H9 (cell line): ENCODE data around the gene VPS26B. TPM values are rescaled to one million over a fixed set of nuclear protein-coding genes. Genes with fewer than 3 reads are reported as not detected.

Source experiments
- DNase-seq: peaks from one replicate; pipeline ENCODE4 v3.0.0-alpha.2; 2017
- H2AFZ ChIP-seq: one replicate; pipeline ENCODE4 v1.6.1; 2013; ENCODE audit warnings: mild to moderate bottlenecking, low read length, control low read depth, moderate library complexity
- H2AK5ac ChIP-seq: 2 replicates; pipeline ENCODE4 v1.6.1; 2013; ENCODE audit warnings: low read length, control low read depth, mixed read lengths; ENCODE audit not compliant: insufficient read length
- H2BK120ac ChIP-seq: one replicate; pipeline ENCODE4 v1.6.1; 2013; ENCODE audit warnings: low read depth, mild to moderate bottlenecking, low read length, control low read depth, inconsistent platforms; ENCODE audit not compliant: poor library complexity, severe bottlenecking
- H2BK12ac ChIP-seq: 2 replicates; pipeline ENCODE4 v1.6.1; 2013; ENCODE audit warnings: low read length, control low read depth, mixed read lengths, low read depth; ENCODE audit not compliant: insufficient read length
- H2BK15ac ChIP-seq: 2 replicates; pipeline ENCODE4 v1.6.1; 2013; ENCODE audit warnings: low read depth, low read length, control low read depth
- H2BK20ac ChIP-seq: one replicate; pipeline ENCODE4 v1.6.1; 2013; ENCODE audit warnings: low read depth, mild to moderate bottlenecking, low read length, control low read depth, inconsistent platforms; ENCODE audit not compliant: poor library complexity, severe bottlenecking
- H2BK5ac ChIP-seq: 2 replicates; pipeline ENCODE4 v1.6.1; 2013; ENCODE audit warnings: low read length, control low read depth, mixed read lengths; ENCODE audit not compliant: insufficient read length
- H3K14ac ChIP-seq: 2 replicates; pipeline ENCODE4 v1.6.1; 2013; ENCODE audit warnings: low read length, control low read depth; ENCODE audit not compliant: insufficient read depth
- H3K18ac ChIP-seq: 2 replicates; pipeline ENCODE4 v1.6.1; 2013; ENCODE audit warnings: low read depth, mild to moderate bottlenecking, mixed read lengths, low read length, control low read depth; ENCODE audit not compliant: insufficient read length
- H3K23ac ChIP-seq: 2 replicates; pipeline ENCODE4 v1.6.1; 2013; ENCODE audit warnings: low read length, control low read depth, mixed read lengths, low read depth; ENCODE audit not compliant: insufficient read length
- H3K23me2 ChIP-seq: 2 replicates; pipeline ENCODE4 v1.6.1; 2013; ENCODE audit warnings: low read depth, mild to moderate bottlenecking, mixed read lengths, low read length, control low read depth; ENCODE audit not compliant: insufficient read length, poor library complexity, severe bottlenecking
- H3K27ac ChIP-seq: 2 replicates; pipeline ENCODE4 v1.5.1; 2013; ENCODE audit warnings: low read length, control low read depth, mixed read lengths, low read depth; ENCODE audit not compliant: insufficient read length
- H3K27me3 ChIP-seq: 2 replicates; pipeline ENCODE4 v1.6.1; 2013; ENCODE audit warnings: low read length, control low read depth, inconsistent platforms; ENCODE audit not compliant: insufficient read depth
- H3K4ac ChIP-seq: 2 replicates; pipeline ENCODE4 v1.6.1; 2013; ENCODE audit warnings: low read depth, mild to moderate bottlenecking, control low read depth, inconsistent platforms, low read length, moderate library complexity
- H3K4me1 ChIP-seq: 2 replicates; pipeline ENCODE4 v1.6.1; 2013; ENCODE audit warnings: low read length, control low read depth, inconsistent platforms; ENCODE audit not compliant: insufficient read depth
- H3K4me2 ChIP-seq: 2 replicates; pipeline ENCODE4 v1.6.1; 2013; ENCODE audit warnings: low read length, control low read depth, mixed read lengths; ENCODE audit not compliant: insufficient read length, insufficient read depth
- H3K56ac ChIP-seq: 2 replicates; pipeline ENCODE4 v1.6.1; 2013; ENCODE audit warnings: low read depth, mild to moderate bottlenecking, mixed read lengths, low read length, control low read depth; ENCODE audit not compliant: insufficient read length
- H3K79me1 ChIP-seq: 2 replicates; pipeline ENCODE4 v1.6.1; 2013; ENCODE audit warnings: low read depth, mild to moderate bottlenecking, moderate library complexity, low read length, control low read depth, inconsistent platforms; ENCODE audit not compliant: insufficient read depth, poor library complexity, severe bottlenecking
- H3K79me2 ChIP-seq: 2 replicates; pipeline ENCODE4 v1.6.1; 2013; ENCODE audit warnings: low read length, control low read depth, inconsistent platforms; ENCODE audit not compliant: insufficient read depth
- H3K9ac ChIP-seq: 2 replicates; pipeline ENCODE4 v1.6.1; 2013; ENCODE audit warnings: low read length, control low read depth, mixed read lengths; ENCODE audit not compliant: insufficient read length; ENCODE audit errors: extremely low read depth
- H3K9me3 ChIP-seq: one replicate; pipeline ENCODE4 v1.6.1; 2013; ENCODE audit warnings: low read depth, low read length, inconsistent platforms; ENCODE audit not compliant: control insufficient read depth
- H3T11ph ChIP-seq: one replicate; pipeline ENCODE4 v1.6.1; 2013; ENCODE audit warnings: mild to moderate bottlenecking, low read length, control low read depth, inconsistent platforms
- H4K20me1 ChIP-seq: one replicate; pipeline ENCODE4 v1.6.1; 2013; ENCODE audit not compliant: control insufficient read depth, insufficient read length, insufficient read depth
- H4K5ac ChIP-seq: 2 replicates; pipeline ENCODE4 v1.6.1; 2013; ENCODE audit warnings: low read depth, mild to moderate bottlenecking, mixed read lengths, low read length, control low read depth; ENCODE audit not compliant: insufficient read length
- H4K8ac ChIP-seq: replicated peaks from 2 replicates; pipeline ENCODE4 v1.6.1; 2013; ENCODE audit warnings: low read length, control low read depth, mixed read lengths, low read depth; ENCODE audit not compliant: insufficient read length
- H4K91ac ChIP-seq: 2 replicates; pipeline ENCODE4 v1.6.1; 2013; ENCODE audit warnings: low read depth, mild to moderate bottlenecking, moderate library complexity, mixed read lengths, low read length, control low read depth; ENCODE audit not compliant: insufficient read length
- H3K27ac Mint-ChIP-seq, 3 experiments: 2 replicates in 2 of 3; 3 replicates in 1 of 3; pipeline ENCODE4 v1.8.0; 2020 to 2021; ENCODE audit warnings: mixed read lengths in 3 of 3, mild to moderate bottlenecking in 1 of 3, moderate library complexity in 1 of 3
- H3K27me3 Mint-ChIP-seq: 2 replicates; pipeline ENCODE4 v1.8.0; 2021; ENCODE audit warnings: low read depth, mild to moderate bottlenecking, moderate library complexity, mixed read lengths
- H3K36me3 Mint-ChIP-seq, 3 experiments: 2 replicates in 2 of 3; 3 replicates in 1 of 3; pipeline ENCODE4 v1.8.0; 2020 to 2021; ENCODE audit warnings: low read depth in 3 of 3, mixed read lengths in 3 of 3; ENCODE audit not compliant: insufficient read depth in 1 of 3
- H3K4me1 Mint-ChIP-seq, 2 experiments: 2 replicates each; pipeline ENCODE4 v1.8.0; 2020; ENCODE audit warnings: mixed read lengths in 2 of 2
- H3K4me3 Mint-ChIP-seq, 2 experiments: 2 replicates in 1 of 2; 3 replicates in 1 of 2; pipeline ENCODE4 v1.8.0; 2020 to 2021; ENCODE audit warnings: mild to moderate bottlenecking in 2 of 2, mixed read lengths in 2 of 2, moderate library complexity in 1 of 2
- H3K9me3 Mint-ChIP-seq, 2 experiments: 2 replicates in 1 of 2; 3 replicates in 1 of 2; pipeline ENCODE4 v1.8.0; 2020; ENCODE audit warnings: mild to moderate bottlenecking in 2 of 2, mixed read lengths in 2 of 2, moderate library complexity in 1 of 2
- WGBS: extraction: QIAGEN DNeasy Blood & Tissue Kit; methylation state at CpG from one replicate; pipeline ENCODE4 v1.1.7; 2013; ENCODE audit warnings: missing lambda C conversion rate, low lambda C conversion rate, mixed read lengths; ENCODE audit not compliant: insufficient read length; ENCODE audit errors: extremely low coverage; 5-methylcytosine and 5-hydroxymethylcytosine counted together
- total RNA-seq: library from RNA; stranded (reverse); gene quantifications from 2 replicates; pipeline ENCODE4 v1.2.1, GENCODE V29; 2021
- TF ChIP-seq, protein P1 (sequence below): fragments of 200-600 bp; sonication (generic); conservative IDR thresholded peaks from 3 replicates; pipeline ENCODE4 v1.8.0; 2021; ENCODE audit warnings: antibody characterized with exemption, mild to moderate bottlenecking

VPS26B gene
- total RNA-seq, 1 experiment from 2014 or later: 27.5 TPM

DNA sequence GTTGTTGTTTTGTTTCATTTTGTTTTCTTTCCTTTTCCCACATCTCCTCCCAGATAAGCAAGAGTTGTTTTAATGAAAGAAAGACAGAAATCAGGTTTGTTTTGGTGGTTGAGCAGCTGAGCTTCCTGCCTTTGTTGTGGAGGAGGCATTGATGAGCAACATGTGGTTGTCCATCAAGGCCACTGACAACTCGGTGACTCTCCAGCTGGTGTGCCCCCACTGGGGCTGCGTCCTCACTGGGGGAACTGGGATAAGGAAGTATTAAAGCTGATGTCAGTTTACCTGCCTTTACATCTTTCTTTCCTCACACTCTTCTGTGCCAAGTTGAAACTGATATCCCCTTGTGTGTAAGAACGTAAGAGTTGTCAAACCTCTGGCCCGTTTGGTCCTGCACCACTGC is 5.9 kb downstream of the VPS26B start:
- Histone ChIP-seq H2BK5ac (no peak overlapping the region), H3K79me1 (no peaks in the 10 kb centered on the region), H3K4ac (no peak overlapping the region), H3K23me2 (peaks cover 4% of the 10 kb centered on the region), H4K5ac (no peak overlapping the region), H4K8ac (no peak overlapping the region), H3K23ac (no peak overlapping the region), H4K20me1 (no peaks in the 10 kb centered on the region), H2BK20ac (no peak overlapping the region), H2BK120ac (no peak overlapping the region), H3K27ac (no peak overlapping the region), H2AK5ac (no peak overlapping the region), H3K4me1 (no peaks in the 10 kb centered on the region), H2BK15ac (no peak overlapping the region), H3K56ac (no peak overlapping the region), H3K79me2 (no peaks in the 10 kb centered on the region; the same call in 1 of the 2 replicates), H3K9ac (no peak overlapping the region), H3K27me3 (no peaks in the 10 kb centered on the region), H3T11ph (no peak overlapping the region), H3K18ac (no peak overlapping the region), H2AFZ (no peak overlapping the region), H3K9me3 (no peaks in the 10 kb centered on the region), H2BK12ac (no peak overlapping the region), H4K91ac (no peak overlapping the region), H3K4me2 (no peak overlapping the region), H3K14ac (no peak overlapping the region)
- no peaks in the 10 kb centered on the region for H3K9me3 Mint-ChIP-seq
- H3K4me1 Mint-ChIP-seq: peaks cover 9 to 19% of the 10 kb centered on the region in 2 experiments
- no peak overlapping the region for H3K4me3 Mint-ChIP-seq
- no CpG with 5 or more reads among the region's 4 CpGs for WGBS
- DNase-seq: no peak
- H3K27ac Mint-ChIP-seq: no peak overlapping the region
- peaks cover 6% of the 10 kb centered on the region for H3K27me3 Mint-ChIP-seq
- peaks cover 0 to under 1% (median 0%) of the 10 kb centered on the region in 3 experiments; a peak in 2 of 7 replicates for H3K36me3 Mint-ChIP-seq
- TF ChIP-seq, protein P1, sequence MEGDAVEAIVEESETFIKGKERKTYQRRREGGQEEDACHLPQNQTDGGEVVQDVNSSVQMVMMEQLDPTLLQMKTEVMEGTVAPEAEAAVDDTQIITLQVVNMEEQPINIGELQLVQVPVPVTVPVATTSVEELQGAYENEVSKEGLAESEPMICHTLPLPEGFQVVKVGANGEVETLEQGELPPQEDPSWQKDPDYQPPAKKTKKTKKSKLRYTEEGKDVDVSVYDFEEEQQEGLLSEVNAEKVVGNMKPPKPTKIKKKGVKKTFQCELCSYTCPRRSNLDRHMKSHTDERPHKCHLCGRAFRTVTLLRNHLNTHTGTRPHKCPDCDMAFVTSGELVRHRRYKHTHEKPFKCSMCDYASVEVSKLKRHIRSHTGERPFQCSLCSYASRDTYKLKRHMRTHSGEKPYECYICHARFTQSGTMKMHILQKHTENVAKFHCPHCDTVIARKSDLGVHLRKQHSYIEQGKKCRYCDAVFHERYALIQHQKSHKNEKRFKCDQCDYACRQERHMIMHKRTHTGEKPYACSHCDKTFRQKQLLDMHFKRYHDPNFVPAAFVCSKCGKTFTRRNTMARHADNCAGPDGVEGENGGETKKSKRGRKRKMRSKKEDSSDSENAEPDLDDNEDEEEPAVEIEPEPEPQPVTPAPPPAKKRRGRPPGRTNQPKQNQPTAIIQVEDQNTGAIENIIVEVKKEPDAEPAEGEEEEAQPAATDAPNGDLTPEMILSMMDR: no peak
